Lower leg skin (tissue), 4 donors: ENCODE results near the gene CCM2. TPM values are rescaled to one million over a fixed set of nuclear protein-coding genes. Genes with fewer than 3 reads are reported as not detected.

Source experiments
- DNase-seq, 2 donors: peaks; one replicate each; pipeline ENCODE4 v3.0.0-alpha.2; 2019; ENCODE audit warnings: low spot score in 2 of 2
- H3K4me3 ChIP-seq: fragments of 200-600 bp; sonication (generic); 2 replicates; pipeline ENCODE4 v1.5.1; 2017; ENCODE audit warnings: mild to moderate bottlenecking, low read depth; ENCODE audit not compliant: poor library complexity, severe bottlenecking
- CTCF ChIP-seq, 3 donors: fragments of 450-650 bp; IDR thresholded peaks; one replicate each; pipeline ENCODE4 v1.5.1; 2016; ENCODE audit warnings: antibody characterized with exemption in 3 of 3, mild to moderate bottlenecking in 3 of 3, moderate library complexity in 2 of 3
- POLR2A ChIP-seq, 2 donors: fragments of 450-650 bp; IDR thresholded peaks; one replicate each; pipeline ENCODE4 v1.6.1; 2016 to 2017; ENCODE audit warnings: antibody characterized with exemption in 2 of 2, mild to moderate bottlenecking in 1 of 2, moderate library complexity in 1 of 2
- whole genome bisulfite sequencing, 2 donors: methylation state at CpG; one replicate each; pipeline ENCODE4 v1.1.5; 2018; 5-methylcytosine and 5-hydroxymethylcytosine counted together
- intact Hi-C: fragments of 100-400 bp; cut with DNase I; formaldehyde crosslinking; loops from one replicate; pipeline ENCODE4 v1.15.0; 2023; ENCODE audit warnings: low total_unique reads
- total RNA-seq, 4 donors: library from RNA; depleted of rRNA; stranded (reverse); fragments of >200 nt; gene quantifications; one replicate each; pipeline ENCODE4 v1.1.0, GENCODE V29; 2016

Gene CCM2
- total RNA-seq, 4 donors from 2014 or later, result 25.1 to 45.7 (median 32.6) TPM

- intact Hi-C loops, result no loop called here
- no peak for TF ChIP-seq CTCF (IDR thresholded peaks at IDR 0.05)
- no peak for TF ChIP-seq POLR2A (IDR thresholded peaks at IDR 0.05)
- 23 to 33% methylated on average over 2 of the region's 2 CpGs for WGBS, 2 donors
- H3K4me3 ChIP-seq, result no peak overlapping the region
- no peak for DNase-seq
Measured at GRCh38 chr7:45001826-45002225, 1.8 kb downstream of the CCM2 start.

GRCh38 chr7:45003789-45004188 is 3.8 kb downstream of the CCM2 start:
- WGBS, 2 donors, result 95% methylated on average over 4 of the region's 4 CpGs
- H3K4me3 ChIP-seq, result no peak overlapping the region
- TF ChIP-seq POLR2A (IDR thresholded peaks at IDR 0.05) (no peak), CTCF (IDR thresholded peaks at IDR 0.05) (no peak)
- intact Hi-C loops, result no loop called here
- DNase-seq, result no peak

- 68 to 83% methylated on average over 7 of the region's 7 CpGs for WGBS, 2 donors
- intact Hi-C loops, result no loop called here
- DNase-seq, result no peak
- TF ChIP-seq CTCF (IDR thresholded peaks at IDR 0.05) (no peak), POLR2A (IDR thresholded peaks at IDR 0.05) (no peak)
- no peak overlapping the region for H3K4me3 ChIP-seq
Measured at GRCh38 chr7:45007106-45007505, 7.1 kb downstream of the CCM2 start.

GRCh38 chr7:45007571-45008328 is 7.7 kb downstream of the CCM2 start:
- WGBS, 2 donors, result 92 to 97% methylated on average over 7 of the region's 7 CpGs
- TF ChIP-seq POLR2A (IDR thresholded peaks at IDR 0.05) (no peak), CTCF (IDR thresholded peaks at IDR 0.05) (no peak)
- DNase-seq, result no peak
- intact Hi-C loops, result no loop called here
- no peak overlapping the region for H3K4me3 ChIP-seq

GRCh38 chr7:45013465-45013967 is 13.5 kb downstream of the CCM2 start:
- TF ChIP-seq CTCF (IDR thresholded peaks at IDR 0.05), result no peak
- no peak for TF ChIP-seq POLR2A (IDR thresholded peaks at IDR 0.05)
- no peak for DNase-seq
- 53 to 60% methylated on average over 2 of the region's 2 CpGs for WGBS, 2 donors
- H3K4me3 ChIP-seq, result no peak overlapping the region
- intact Hi-C loops, result no loop called here
